Activated CD4-positive, alpha-beta T cell treated with anti-CD3 and anti-CD28 coated beads, Interleukin-10, Interleukin-2, amounts not matched to agents 100 ng/mL and 50 ng/mL, durations not matched to agents 16 hours and 8 hours (primary cell): ENCODE results near the gene NRGN.
A peak's percentile ranks its signal among the peaks of the same experiment; 100 is the strongest.
"Not testable (repeated sequence)": the region's sequence is repeated elsewhere in the genome, so short reads cannot be mapped to it uniquely, and the experiment has no call there.

Experiments
- DNase-seq: peaks from one replicate; pipeline ENCODE4 v3.0.0-alpha.2; 2020

Gene NRGN

GRCh38 chr11:124759266-124760204 lies 19.8 kb downstream of the NRGN start:
- DNase-seq = no peak

- no peak for DNase-seq
Observed at GRCh38 chr11:124760205-124760652, 20.5 kb downstream of the NRGN start.

GRCh38 chr11:124760806-124761205 lies 21.1 kb downstream of the NRGN start:
- DNase-seq = no peak

- DNase-seq = no peak
Observed at GRCh38 chr11:124761301-124762104, 21.8 kb downstream of the NRGN start.

GRCh38 chr11:124762105-124762623 lies 22.4 kb downstream of the NRGN start, which contains the start of gene ESAM:
ESAM (minus strand) TSS chr11:124762290; CDS start chr11:124762154, 136 bp downstream.
- peak; percentile 73 for DNase-seq

GRCh38 chr11:124762624-124763155 lies 22.9 kb downstream of the NRGN start:
- no peak for DNase-seq

- peak; percentile 82 for DNase-seq
Observed at GRCh38 chr11:124763156-124763947, 23.6 kb downstream of the NRGN start.

GRCh38 chr11:124766156-124766555 lies 26.4 kb downstream of the NRGN start:
- DNase-seq = no peak

GRCh38 chr11:124768914-124769313 lies 29.2 kb downstream of the NRGN start:
- no peak for DNase-seq

- DNase-seq = no peak
Observed at GRCh38 chr11:124769806-124770774, 30.3 kb downstream of the NRGN start.

GRCh38 chr11:124770959-124771358 lies 31.2 kb downstream of the NRGN start:
- DNase-seq = not testable (repeated sequence)

GRCh38 chr11:124776865-124777645 lies 37.3 kb downstream of the NRGN start:
- DNase-seq = no peak

GRCh38 chr11:124778281-124778680 lies 38.5 kb downstream of the NRGN start:
- no peak for DNase-seq

GRCh38 chr11:124779568-124779967 lies 39.8 kb downstream of the NRGN start:
- DNase-seq = no peak

GRCh38 chr11:124783002-124783401 lies 43.3 kb downstream of the NRGN start:
- DNase-seq = no peak

GRCh38 chr11:124784051-124784450 lies 44.3 kb downstream of the NRGN start:
- DNase-seq = no peak

GRCh38 chr11:124788521-124788920 lies 48.8 kb downstream of the NRGN start:
- no peak for DNase-seq

- peak; percentile 26 for DNase-seq
Observed at GRCh38 chr11:124791626-124792341, 52.0 kb downstream of the NRGN start.
